Measurements from ENCODE around the gene TGM3.

Gene TGM3

GRCh38 chr20:2304180-2304579 lies 8.4 kb downstream of the TGM3 start:
- TF ChIP-seq REST (IDR thresholded peaks at IDR 0.05; ENCODE audit: insufficient read depth in 1 of 2, low read depth in 2 of 2, low read length in 2 of 2) (no peak), SIN3A (IDR thresholded peaks at IDR 0.05; ENCODE audit: borderline replicate concordance, insufficient read depth, low read length) (no peak), POLR2AphosphoS5 (IDR thresholded peaks at IDR 0.05; ENCODE audit: low read depth, low read length) (no peak), TAF1 (IDR thresholded peaks at IDR 0.05; ENCODE audit: borderline replicate concordance, insufficient read depth, low read length) (no peak), FOXP2 (optimal IDR thresholded peaks at IDR 0.05; ENCODE audit: borderline replicate concordance, extremely low read depth, extremely low read length, insufficient read depth) (no peak)

GRCh38 chr20:2305029-2305428 lies 9.2 kb downstream of the TGM3 start:
- no peak for TF ChIP-seq FOXP2 (optimal IDR thresholded peaks at IDR 0.05; ENCODE audit: borderline replicate concordance, extremely low read depth, extremely low read length, insufficient read depth)
- no peak for TF ChIP-seq POLR2AphosphoS5 (IDR thresholded peaks at IDR 0.05; ENCODE audit: low read depth, low read length)
- TF ChIP-seq REST (IDR thresholded peaks at IDR 0.05; ENCODE audit: insufficient read depth in 1 of 2, low read depth in 2 of 2, low read length in 2 of 2): no peak
- no peak for TF ChIP-seq SIN3A (IDR thresholded peaks at IDR 0.05; ENCODE audit: borderline replicate concordance, insufficient read depth, low read length)
- no peak for TF ChIP-seq TAF1 (IDR thresholded peaks at IDR 0.05; ENCODE audit: borderline replicate concordance, insufficient read depth, low read length)

GRCh38 chr20:2305479-2305878 lies 9.7 kb downstream of the TGM3 start:
- TF ChIP-seq REST (IDR thresholded peaks at IDR 0.05; ENCODE audit: insufficient read depth in 1 of 2, low read depth in 2 of 2, low read length in 2 of 2) (no peak), SIN3A (IDR thresholded peaks at IDR 0.05; ENCODE audit: borderline replicate concordance, insufficient read depth, low read length) (no peak), TAF1 (IDR thresholded peaks at IDR 0.05; ENCODE audit: borderline replicate concordance, insufficient read depth, low read length) (no peak), POLR2AphosphoS5 (IDR thresholded peaks at IDR 0.05; ENCODE audit: low read depth, low read length) (no peak), FOXP2 (optimal IDR thresholded peaks at IDR 0.05; ENCODE audit: borderline replicate concordance, extremely low read depth, extremely low read length, insufficient read depth) (no peak)

GRCh38 chr20:2305946-2306345 lies 10.1 kb downstream of the TGM3 start:
- TF ChIP-seq FOXP2 (optimal IDR thresholded peaks at IDR 0.05; ENCODE audit: borderline replicate concordance, extremely low read depth, extremely low read length, insufficient read depth) (no peak), TAF1 (IDR thresholded peaks at IDR 0.05; ENCODE audit: borderline replicate concordance, insufficient read depth, low read length) (no peak)

- no peak for TF ChIP-seq FOXP2 (optimal IDR thresholded peaks at IDR 0.05; ENCODE audit: borderline replicate concordance, extremely low read depth, extremely low read length, insufficient read depth)
- TF ChIP-seq TAF1 (IDR thresholded peaks at IDR 0.05; ENCODE audit: borderline replicate concordance, insufficient read depth, low read length): no peak
- no peak for TF ChIP-seq REST (IDR thresholded peaks at IDR 0.05; ENCODE audit: insufficient read depth in 1 of 2, low read depth in 2 of 2, low read length in 2 of 2)
- no peak for TF ChIP-seq POLR2AphosphoS5 (IDR thresholded peaks at IDR 0.05; ENCODE audit: low read depth, low read length)
- TF ChIP-seq SIN3A (IDR thresholded peaks at IDR 0.05; ENCODE audit: borderline replicate concordance, insufficient read depth, low read length): no peak
Observed at GRCh38 chr20:2307136-2307535, 11.3 kb downstream of the TGM3 start.
